ENCODE measurements around the gene MAN2C1.
"Not testable (repeated sequence)": the region's sequence is repeated elsewhere in the genome, so short reads cannot be mapped to it uniquely, and the experiment has no call there.

MAN2C1 gene

DNA sequence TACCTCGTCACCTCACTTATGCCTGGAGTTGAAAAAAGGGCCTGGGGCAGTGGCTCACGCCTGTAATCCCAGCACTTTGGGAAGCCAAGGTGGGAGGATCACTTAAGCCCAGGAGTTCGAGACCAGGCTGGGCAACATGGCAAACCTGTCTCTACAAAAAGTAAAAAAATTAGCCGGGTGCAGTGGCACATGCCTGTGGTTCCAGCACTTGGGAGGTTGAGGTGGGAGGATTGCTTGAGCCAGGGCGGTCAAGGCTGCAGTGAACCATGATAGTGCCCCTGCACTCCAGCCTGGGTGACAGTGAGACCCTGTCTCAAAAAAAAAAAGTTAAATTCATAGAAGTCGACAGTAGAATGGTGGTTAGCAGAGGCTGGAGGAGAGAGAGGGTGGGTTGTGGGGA lies 26.2 kb downstream of the MAN2C1 start:
- no peak for DNase-seq

DNA sequence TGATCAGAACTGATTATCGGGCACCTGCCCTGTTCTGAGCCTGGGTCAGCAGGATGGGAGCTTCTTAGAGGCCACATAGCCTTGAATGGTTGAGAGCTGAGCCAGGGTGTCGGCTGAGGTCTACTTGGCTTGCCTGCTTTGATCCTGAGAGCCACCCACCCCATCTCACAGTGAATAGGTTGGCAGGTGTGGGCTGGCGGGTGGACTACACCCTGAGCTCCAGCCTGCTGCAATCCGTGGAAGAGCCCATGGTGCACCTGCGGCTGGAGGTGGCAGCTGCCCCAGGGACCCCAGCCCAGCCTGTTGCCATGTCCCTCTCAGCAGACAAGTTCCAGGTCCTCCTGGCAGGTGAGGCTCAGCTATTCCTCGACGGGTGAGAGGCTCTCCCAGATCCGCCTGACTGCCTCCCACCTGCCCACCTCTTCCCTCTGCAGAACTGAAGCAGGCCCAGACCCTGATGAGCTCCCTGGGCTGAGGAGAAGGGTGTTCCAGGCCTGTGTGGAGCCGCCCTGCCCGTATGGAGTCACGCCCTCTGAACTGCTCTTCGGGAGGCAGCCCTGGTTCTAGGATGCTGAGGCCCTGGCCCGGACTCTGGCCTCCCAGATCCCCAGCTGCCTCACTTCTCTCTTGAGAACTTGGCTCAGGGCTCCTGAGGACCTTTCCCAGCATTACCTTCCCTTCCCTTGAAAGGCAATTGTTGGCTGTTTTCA lies 28.7 kb downstream of the MAN2C1 start:
- DNase-seq, result no peak

DNA sequence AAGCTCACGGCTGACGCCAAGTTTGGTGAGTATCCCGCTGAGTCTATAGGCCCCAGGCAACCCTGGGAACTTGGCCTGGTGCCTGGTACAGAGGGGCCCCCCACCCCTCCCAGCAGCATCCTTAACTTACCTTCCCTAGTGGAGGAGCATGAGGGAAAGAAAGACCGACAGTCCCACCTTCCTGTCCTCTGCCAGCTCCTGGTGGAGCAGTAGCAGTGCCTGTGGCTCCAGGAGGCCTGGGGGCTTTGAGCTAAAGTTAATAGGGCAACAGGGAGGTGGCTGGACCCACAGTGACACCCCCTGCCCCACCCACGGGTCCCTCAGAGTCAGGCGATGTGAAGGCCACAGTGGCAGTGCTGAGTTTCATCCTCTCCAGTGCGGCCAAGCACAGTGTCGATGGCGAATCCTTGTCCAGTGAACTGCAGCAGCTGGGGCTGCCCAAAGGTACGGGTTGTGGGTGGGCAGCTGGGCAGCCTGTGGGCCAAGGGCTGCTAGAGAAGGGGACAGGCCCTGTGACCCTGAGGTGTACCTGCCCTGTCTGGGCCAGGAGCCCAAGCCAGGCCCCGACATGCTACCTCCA lies 29.7 kb downstream of the MAN2C1 start:
- DNase-seq, result no peak

DNA sequence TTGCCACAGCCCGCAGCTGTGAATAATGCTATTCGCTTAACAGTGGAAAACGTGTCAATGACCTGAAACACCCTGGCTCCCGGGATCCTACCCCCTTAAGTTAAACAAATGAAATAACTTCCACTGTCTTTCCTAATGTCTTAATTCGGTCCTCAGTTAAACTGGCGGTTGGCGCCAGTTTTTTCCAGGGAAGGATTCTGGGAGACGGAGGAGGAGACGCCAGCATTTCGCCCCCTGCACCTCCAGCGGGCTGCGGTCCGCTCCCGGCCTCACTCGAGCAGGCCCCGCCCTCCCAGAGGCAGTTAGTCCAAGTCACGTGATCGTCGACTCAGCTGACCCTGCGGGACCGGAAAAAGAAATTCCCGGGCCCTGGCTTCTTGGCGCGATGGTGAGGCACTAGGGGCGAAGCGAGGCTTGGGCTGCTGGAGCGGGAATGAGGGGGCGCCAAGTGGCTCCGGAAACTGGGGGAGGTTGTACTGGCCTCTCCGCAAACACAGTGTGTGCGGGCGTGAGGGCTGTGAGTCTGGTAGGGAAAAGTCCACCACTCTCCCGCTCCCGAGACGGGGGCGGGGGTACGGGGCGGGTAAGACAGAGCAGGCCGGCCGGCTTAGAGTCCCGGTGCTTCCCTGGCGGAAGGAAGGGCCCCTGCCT lies 32.6 kb downstream of the MAN2C1 start, which contains the start of gene COMMD4:
Gene COMMD4 (plus strand): TSS at position 359 of the 651 bp plus-strand sequence. CDS start 27 bp downstream, at position 386.
- DNase-seq, result no peak

DNA sequence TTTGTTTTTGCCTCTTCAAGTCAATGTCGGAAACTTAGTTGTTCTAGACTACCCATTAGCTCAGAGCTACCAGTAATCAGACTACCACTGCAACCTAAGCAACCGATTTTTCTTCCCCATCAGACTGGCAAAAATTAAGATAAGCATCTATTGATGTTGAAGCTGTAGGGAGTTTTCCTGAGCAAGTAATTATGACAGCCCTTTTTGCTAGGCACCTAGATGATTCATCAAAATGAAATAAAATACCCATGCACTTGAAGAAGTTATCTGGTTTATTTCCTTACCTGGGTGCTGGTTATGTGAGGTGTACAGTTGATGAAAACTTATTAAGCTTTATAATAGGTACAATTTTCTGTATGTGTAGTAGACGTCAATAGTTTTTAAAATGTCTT lies 33.1 kb downstream of the MAN2C1 start:
- no peak for DNase-seq

DNA sequence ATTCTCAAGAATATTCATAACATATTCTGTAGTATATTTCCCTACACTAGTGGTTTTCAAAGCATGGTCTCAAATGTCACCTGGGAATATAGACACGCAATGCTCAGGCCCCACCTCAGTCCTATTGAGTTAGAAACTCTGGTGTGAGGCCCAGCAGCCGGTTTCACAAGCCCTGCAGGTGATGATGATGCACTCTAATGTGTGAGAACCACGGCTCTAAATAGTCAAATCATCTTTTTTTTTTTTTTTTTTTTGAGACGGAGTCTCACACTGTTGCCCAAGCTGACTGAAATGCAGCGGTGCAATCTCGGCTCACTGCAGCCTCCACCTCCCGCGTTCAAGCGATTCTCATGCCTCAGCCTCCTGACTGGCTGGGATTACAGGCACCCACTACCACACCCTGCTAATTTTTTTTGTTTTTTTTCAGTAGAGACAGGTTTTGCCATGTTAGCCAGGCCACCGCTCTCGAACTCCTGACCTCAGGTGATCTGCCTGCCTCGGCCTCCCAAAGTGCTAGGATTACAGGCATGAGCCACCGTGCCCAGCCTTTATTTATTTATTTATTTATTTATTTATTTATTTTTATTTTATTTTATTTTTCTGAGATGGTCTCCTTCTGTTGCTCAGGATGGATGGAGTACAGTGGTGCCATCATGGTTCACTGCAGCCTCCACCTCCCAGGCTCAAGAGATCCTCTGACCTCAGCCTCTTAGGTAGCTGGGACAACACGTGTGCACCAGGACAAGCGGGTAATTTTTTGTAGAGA lies 34.6 kb downstream of the MAN2C1 start:
- DNase-seq, result not testable (repeated sequence)

DNA sequence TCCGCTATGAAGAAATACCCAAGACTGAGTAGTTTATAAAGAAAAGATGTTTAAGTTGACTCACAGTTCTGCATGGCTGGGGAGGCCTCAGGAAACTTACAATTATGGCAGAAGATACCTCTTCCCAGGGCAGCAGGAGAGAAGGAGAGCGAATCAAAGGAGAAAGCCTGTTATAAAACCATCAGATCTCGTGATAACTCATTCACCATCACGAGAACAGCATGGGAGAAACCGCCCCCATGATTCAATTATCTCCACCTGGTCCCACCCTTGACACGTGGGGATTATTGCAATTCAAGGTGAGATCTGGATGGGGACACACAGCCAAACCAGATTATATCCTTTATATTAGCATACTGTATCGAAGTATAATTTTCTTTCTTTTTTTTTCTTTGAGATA lies 36.3 kb downstream of the MAN2C1 start:
- not testable (repeated sequence) for DNase-seq

DNA sequence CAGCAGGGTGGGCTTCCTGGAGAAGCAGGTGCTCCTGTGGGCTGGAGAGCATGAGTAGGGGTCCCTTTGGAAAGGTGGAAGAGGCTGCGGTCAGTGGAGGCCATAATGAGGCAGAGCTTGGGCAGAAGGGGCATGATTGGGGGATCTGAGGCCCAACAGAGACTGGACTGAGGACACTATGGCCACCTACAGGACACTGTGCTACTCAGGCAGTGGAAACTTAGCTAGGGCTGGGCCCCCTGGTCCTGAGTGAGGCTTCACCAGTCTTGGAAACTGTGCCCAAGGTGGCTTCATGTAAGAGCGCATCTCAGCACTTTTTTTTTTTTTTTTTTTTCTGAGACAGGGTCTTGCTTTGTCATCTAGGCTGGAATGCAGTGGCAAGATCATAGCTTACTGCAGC lies 38.8 kb downstream of the MAN2C1 start:
- DNase-seq, result no peak

DNA sequence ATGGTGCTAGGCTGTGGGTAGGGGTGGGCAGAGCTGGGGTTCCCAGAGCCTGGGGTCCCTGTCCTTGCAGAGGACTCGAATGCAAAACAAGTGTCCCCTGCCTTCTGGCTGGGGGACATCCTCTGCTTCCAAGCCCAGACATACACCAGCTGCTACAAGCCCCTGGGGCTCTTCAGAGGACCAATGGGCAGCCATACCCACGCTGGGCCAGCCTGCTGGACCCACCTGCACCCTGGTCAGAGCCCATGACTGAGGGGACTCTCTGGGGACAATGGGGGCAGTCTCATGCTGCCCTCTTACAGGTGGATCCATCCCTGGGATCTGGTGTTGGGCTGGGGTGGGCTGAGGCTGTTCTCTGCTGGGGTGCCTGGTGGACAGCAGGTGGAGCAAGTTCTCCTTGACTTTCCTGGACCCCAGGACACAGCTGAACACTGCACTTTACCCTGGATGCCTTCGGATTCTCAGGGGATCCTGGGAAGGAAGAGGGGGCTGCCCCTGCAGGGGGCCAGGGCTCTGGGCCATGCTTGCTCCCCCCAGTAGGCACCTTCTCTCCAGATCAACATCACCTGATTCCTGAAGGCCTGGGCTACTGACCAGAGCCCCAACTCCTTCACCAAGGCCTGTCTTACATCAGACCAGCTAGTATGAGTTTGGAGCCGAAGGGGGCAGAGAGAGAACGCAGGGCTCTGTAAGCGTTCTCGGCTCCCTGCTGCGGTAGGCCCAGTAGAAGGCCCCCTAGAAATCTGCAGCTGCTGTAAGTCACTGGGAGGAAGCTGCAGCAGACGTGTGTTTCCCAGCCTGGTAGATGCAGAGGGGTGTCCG lies 39.7 kb downstream of the MAN2C1 start:
- DNase-seq, result no peak

DNA sequence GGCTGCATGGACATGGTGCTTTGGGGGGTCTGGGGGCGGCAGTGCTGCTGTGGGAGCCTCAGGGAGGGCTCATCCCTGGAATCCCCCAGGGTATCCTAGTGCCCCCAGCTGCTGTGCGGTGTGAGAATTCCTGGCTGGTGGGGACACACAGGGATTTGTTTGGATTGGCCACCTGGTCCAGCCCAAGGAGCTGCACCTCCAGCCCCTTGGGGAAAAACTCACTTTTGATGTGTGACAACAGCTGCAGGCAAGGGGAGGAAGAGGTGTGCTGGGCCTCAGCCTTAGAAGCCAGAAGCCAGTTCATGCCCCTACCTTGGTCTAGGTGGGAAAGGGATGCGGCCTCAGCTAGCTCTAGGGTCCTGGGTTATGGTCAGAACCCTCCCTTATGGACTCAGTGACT lies 40.9 kb downstream of the MAN2C1 start:
- DNase-seq, result no peak

DNA sequence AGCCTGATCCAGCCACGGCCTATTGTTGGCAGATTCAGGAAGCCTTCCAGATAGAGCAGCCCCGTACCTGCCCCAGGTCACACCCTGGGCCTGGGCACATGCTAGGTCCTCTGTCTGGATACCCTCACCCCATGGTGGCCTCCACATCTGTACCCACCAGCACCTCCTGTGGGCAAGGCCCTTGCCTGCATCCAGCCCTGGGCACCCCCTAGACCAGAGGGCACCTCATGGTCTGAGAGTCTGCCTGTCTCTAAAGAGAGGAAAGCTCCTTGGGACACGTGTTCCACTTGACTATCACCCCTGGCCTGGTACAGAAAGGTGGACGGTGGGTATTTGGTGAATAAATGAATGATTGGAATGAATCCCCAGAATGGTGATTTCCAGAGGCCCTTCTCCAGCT lies 41.4 kb downstream of the MAN2C1 start:
- no peak for DNase-seq

DNA sequence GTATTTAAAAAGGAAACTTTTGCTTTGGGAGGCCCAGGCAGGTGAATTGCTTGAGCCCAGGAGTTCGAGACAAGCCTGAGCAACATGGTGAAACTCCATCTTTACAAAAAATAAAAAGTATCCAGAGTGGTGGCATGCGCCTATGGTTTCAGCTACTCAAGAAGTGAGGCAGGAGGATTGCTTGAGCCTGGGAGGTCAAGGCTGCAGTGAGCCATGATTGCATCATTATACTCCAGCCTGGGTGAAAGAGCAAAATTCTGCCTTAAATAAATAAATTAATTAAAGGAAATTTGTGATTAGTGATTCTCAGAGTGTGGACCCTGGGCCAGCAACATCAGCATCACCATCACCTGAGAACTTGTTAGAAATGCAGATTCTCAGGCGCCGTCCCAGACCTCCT lies 42.5 kb downstream of the MAN2C1 start:
- no peak for DNase-seq

DNA sequence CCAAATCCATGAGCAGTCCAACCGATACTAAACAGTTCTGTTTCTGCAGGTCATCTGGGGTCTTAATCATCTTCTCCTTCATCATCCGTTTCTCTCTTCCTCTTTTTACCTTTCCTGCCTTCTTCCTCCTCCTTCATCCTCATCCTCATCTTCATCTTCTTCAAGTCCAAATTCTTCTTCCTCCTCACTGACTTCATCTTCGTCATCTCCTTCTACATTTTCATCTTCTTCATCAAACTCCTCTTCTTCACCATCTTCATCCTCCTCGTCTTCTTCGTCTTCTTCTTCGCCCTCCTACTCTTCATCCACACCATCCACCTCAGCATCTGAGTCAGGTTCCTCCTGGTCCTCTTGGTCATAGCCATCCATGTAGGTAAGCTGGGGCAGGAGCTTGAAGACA lies 46.7 kb downstream of the MAN2C1 start:
- no peak for DNase-seq

DNA sequence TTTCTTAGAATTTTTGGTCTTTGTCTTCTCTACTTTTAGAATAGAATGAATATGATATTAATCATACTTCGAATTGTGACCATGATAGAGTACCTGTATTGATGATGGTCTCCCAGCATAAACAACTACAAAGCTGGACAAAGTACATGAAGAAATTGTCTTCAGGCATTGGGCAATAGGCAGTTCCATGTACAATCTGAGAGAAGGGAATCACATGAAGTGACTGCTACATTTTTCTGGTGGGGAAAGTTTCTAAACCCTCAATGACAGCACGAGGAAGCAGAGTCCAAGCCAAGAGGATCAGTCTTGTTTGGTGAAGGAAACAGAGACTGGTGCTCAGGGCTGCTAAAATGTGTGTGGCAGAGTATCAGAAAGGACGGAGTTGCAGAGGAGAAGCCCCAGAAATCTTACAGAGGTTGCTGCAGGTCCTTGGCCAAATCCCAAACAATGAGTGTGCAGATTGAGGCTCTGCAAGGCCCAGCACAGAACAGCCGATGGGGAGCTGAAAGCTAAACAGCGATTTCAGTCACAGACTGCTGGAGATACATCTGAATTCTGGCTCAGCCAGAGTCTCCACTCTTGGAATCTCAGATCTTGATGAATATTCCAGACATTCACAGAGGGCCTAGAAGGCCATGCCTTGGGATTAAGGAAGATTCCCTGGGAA lies 49.0 kb downstream of the MAN2C1 start:
- DNase-seq, result not testable (repeated sequence)

DNA sequence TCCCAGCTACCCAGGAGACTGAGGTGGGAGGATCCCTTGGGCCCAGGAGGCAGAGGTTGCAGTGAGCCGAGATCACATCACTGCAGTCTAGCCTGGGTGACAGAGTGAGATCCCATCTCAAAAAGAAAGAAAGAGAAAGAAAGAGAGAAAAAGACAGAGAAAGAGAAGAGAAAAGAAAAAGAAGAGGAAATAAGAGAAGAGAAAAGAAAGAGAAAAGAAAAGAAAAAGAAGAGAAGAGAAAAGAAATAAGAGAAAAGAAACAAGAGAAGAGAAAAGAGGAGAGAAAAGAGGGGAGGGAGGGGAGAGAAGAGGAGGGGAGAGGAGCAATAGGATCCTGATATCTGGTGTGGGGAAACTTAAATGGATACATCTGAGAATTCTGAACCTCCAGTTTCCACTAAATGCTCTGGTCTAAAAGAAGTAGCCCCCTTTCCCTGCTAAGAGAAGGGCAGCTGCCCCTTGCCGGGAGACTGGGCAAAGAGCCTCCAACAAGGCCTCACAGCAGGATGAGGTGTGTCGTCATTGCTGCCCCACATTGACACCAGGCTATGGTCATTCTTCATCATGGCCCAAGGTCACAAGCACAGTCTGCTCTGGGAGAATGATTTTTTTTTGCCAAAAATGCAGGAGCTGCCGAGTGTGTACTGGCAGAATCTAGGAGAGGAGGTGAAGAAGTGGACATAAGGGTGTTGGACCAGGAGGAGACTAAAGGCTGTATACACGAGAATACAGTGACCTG lies 53.7 kb downstream of the MAN2C1 start:
- DNase-seq, result no peak

DNA sequence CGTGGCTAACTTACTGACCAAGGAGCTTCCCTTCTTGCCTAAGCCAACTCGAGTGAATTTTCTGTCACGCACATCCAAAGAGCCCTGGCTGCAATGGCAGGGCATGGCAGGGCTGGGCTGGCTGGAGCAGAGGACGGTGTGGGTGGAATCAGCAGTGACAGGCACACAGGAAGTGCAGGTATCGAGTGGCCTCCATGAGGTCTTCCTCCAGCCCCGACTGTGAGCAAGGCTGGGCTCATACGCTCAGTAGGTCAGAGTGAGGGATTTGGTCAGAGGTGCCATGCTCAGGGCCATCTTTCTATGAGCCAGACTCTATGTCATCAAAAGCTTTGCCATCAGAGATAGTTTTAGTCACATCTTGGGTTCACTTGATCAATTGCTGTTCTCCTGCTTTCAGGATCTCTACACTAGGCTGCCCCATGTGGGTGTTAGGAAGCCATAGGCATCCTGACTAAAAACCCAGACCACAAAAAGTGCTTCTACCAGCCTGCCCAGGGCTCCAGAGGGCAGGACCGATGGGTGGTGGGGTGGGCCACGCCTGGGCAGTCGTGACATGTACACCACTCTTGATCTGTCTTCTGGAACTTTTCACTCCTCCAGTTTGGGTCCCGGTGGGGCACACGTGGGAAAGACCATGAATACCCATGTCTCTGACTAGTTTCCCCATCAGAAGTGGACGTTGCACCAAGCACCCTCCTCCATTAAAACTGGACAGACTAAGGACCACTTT lies 55.1 kb downstream of the MAN2C1 start:
- DNase-seq, result no peak

DNA sequence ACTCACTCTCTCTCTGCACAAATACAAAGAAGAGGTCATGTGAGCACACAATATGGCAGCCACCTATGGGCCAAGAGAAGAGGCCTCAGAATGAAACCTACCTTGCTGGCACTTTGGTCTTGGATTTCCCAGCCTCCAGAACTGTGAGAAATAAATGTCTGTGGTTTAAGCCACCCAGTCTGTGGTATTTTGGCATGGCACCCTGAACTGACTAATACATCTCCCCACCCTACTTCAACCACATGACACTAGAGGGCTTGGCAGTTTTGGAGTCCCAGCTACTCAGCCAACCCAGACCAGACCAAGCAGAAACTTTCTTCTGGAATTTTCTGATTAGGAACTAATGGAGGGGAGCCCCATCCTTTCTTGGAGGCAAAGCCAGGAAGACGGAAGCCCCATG lies 55.9 kb downstream of the MAN2C1 start:
- DNase-seq, result not testable (repeated sequence)

DNA sequence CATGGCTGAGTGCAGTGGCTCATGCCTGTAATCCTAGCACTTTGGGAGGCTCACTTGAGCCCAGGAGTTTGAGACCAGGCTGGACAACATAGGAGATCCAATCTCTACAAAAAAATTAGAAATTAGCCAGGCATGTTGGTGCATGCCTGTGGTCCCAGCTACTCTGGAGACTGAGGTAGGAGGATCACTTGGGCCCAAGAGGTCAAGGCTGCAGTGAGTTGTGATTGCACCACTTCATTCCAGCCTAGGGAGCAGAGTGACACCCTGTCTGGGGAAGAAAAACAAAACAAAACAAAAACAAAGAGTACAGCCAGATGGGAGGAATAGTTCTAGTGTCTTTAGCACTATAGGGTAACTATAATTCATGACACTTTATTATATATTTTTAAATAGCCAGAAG lies 58.7 kb downstream of the MAN2C1 start:
- no peak for DNase-seq

DNA sequence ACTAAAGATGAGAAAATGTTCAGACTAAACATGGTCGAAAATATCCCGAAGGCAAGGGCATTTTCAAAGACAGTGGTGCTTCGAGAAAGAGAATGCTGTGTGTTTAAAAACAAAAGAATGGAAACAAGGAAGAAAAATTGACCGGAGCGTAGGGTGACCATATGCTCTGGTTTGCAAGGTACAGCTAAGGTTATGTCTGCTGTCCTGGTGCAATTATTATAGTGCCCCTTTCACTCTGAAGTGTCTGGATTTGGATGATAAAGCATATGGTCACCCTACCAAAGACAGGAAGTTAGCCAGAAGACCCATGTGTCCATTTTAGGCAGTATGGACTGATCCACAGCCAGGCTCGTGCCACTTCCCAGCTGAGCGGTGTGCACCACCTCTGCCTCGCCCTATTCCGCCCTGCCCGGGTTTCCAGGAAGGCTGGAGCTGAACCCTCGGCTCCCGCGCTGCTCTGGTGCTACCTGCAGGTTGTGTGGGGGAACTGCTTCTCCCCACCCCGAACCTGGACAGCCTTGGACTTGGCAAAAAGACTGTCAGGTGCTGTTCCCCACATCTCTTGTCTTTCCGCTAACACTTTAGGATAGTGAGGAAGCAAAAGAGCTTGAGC lies 60.5 kb downstream of the MAN2C1 start:
- no peak for DNase-seq

DNA sequence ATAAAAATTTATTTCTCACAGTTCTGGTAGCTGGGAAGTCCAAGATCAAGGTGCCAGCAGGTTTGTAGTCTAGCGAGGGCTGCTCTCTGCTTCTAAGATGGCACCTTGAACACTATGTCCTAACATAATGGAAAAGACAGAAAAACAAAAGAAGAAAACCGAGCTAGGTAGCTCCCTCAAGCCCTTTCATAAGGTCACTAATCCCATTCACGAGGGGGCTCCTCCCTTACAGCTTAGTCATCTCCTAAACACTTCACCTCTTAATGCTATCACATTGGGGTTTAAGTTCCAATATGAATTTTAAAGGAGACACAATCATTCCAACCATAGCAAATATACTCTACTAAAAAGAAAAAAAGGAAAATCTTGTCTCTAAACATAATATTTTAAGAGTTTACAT lies 62.2 kb downstream of the MAN2C1 start:
- DNase-seq, result no peak
